DMS53 treated with DMSO at 0.1 percent for 48 hours (cell line): ENCODE results near the gene TXNRD2.
A peak's percentile ranks its signal among the peaks of the same experiment; 100 is the strongest.
"Not testable (repeated sequence)": the region's sequence is repeated elsewhere in the genome, so short reads cannot be mapped to it uniquely, and the experiment has no call there.

Experiments
- DNase-seq: peaks from one replicate; lab custom pipeline; 2025; ENCODE audit not compliant: unreplicated experiment; lab: John Stamatoyannopoulos, UW

Gene TXNRD2

GRCh38 chr22:19848298-19849224 is 93.1 kb downstream of the TXNRD2 start:
- peak; percentile 8 for DNase-seq

GRCh38 chr22:19847345-19847632 is 94.3 kb downstream of the TXNRD2 start:
- no peak for DNase-seq

- DNase-seq = no peak
Observed at GRCh38 chr22:19846620-19847344, 94.8 kb downstream of the TXNRD2 start.

- DNase-seq = no peak
Observed at GRCh38 chr22:19845054-19845722, 96.4 kb downstream of the TXNRD2 start.

- no peak for DNase-seq
Observed at GRCh38 chr22:19844377-19845053, 97.1 kb downstream of the TXNRD2 start.

GRCh38 chr22:19843857-19844376 is 97.7 kb downstream of the TXNRD2 start:
- no peak for DNase-seq

GRCh38 chr22:19843107-19843856 is 98.3 kb downstream of the TXNRD2 start:
- no peak for DNase-seq

GRCh38 chr22:19842393-19843106 is 99.1 kb downstream of the TXNRD2 start:
- no peak for DNase-seq

GRCh38 chr22:19841641-19842392 is 99.8 kb downstream of the TXNRD2 start:
- DNase-seq = no peak

GRCh38 chr22:19840955-19841640 is 100.5 kb downstream of the TXNRD2 start:
- no peak for DNase-seq

- no peak for DNase-seq
Observed at GRCh38 chr22:19840059-19840458, 101.6 kb downstream of the TXNRD2 start.

GRCh38 chr22:19837915-19838314 is 103.7 kb downstream of the TXNRD2 start:
- no peak for DNase-seq

- DNase-seq = no peak
Observed at GRCh38 chr22:19836512-19836911, 105.1 kb downstream of the TXNRD2 start.

- no peak for DNase-seq
Observed at GRCh38 chr22:19834599-19834998, 107.0 kb downstream of the TXNRD2 start.

- DNase-seq = not testable (repeated sequence)
Observed at GRCh38 chr22:19833327-19833726, 108.3 kb downstream of the TXNRD2 start.

- no peak for DNase-seq
Observed at GRCh38 chr22:19832476-19833108, 109.0 kb downstream of the TXNRD2 start.

GRCh38 chr22:19831979-19832378 is 109.6 kb downstream of the TXNRD2 start:
- not testable (repeated sequence) for DNase-seq

- DNase-seq = no peak
Observed at GRCh38 chr22:19831016-19831415, 110.6 kb downstream of the TXNRD2 start.
